ENCODE data around the gene CTBS. TPM values are rescaled to one million over a fixed set of nuclear protein-coding genes. Genes with fewer than 3 reads are reported as not detected.

CTBS gene
- total RNA-seq, 1 donor from 2014 or later: 7.4 TPM

GRCh38 chr1:84504580-84505492 is 69.4 kb downstream of the CTBS start:
- no peak for FAIRE-seq
- Histone ChIP-seq H3K36me3 (ENCODE audit: control insufficient read depth, insufficient read depth, low read length) (peaks cover 4% of the 10 kb centered on the region), H3K27me3 (ENCODE audit: control insufficient read depth, insufficient read depth, low read length) (no peaks in the 10 kb centered on the region), H3K4me3 (ENCODE audit: low read depth, low read length) (peak overlapping the region; percentile 76)
- no peak for TF ChIP-seq CTCF (IDR thresholded peaks at IDR 0.05; ENCODE audit: insufficient read depth, low read length, severe bottlenecking)
- DNase-seq (ENCODE audit: low read depth): peak; percentile 38

GRCh38 chr1:84502927-84503326 is 71.3 kb downstream of the CTBS start:
- peaks cover 5% of the 10 kb centered on the region for H3K36me3 ChIP-seq (ENCODE audit: control insufficient read depth, insufficient read depth, low read length)
- no peak overlapping the region for H3K4me3 ChIP-seq (ENCODE audit: low read depth, low read length)
- DNase-seq (ENCODE audit: low read depth) (no peak), FAIRE-seq (no peak)
- no peak for TF ChIP-seq CTCF (IDR thresholded peaks at IDR 0.05; ENCODE audit: insufficient read depth, low read length, severe bottlenecking)
- H3K27me3 ChIP-seq (ENCODE audit: control insufficient read depth, insufficient read depth, low read length): no peaks in the 10 kb centered on the region

Other genes with a start within 250 kb of the CTBS start
- gene DNASE2B, start 176.0 kb downstream of the CTBS start, total RNA-seq: not detected in 2 replicates
- 31.6 and 41.5 TPM in 2 replicates for gene RPF1, start 95.2 kb downstream of the CTBS start, total RNA-seq
- 0.26 and 0.38 TPM in 2 replicates for gene SPATA1, start 68.1 kb downstream of the CTBS start, total RNA-seq
- gene GNG5, start 67.9 kb downstream of the CTBS start, total RNA-seq: 8.4 and 14.5 TPM in 2 replicates
- 11.6 and 11.8 TPM in 2 replicates for gene SSX2IP, start 116.0 kb upstream of the CTBS start, total RNA-seq